Breast epithelium (tissue), 3 donors: ENCODE measurements around the gene C1orf210.

ENCODE experiments used
- POLR2A ChIP-seq: fragments of 450-650 bp; IDR thresholded peaks from one replicate; pipeline ENCODE4 v1.6.1; 2016; ENCODE audit warnings: antibody characterized with exemption, mild to moderate bottlenecking, moderate library complexity
- TF ChIP-seq, protein P1 (sequence below), 3 donors: fragments of 450-650 bp; IDR thresholded peaks; one replicate each; pipeline ENCODE4 v1.5.1; 2016 to 2017; ENCODE audit warnings: antibody characterized with exemption in 3 of 3, mild to moderate bottlenecking in 3 of 3, moderate library complexity in 3 of 3

DNA sequence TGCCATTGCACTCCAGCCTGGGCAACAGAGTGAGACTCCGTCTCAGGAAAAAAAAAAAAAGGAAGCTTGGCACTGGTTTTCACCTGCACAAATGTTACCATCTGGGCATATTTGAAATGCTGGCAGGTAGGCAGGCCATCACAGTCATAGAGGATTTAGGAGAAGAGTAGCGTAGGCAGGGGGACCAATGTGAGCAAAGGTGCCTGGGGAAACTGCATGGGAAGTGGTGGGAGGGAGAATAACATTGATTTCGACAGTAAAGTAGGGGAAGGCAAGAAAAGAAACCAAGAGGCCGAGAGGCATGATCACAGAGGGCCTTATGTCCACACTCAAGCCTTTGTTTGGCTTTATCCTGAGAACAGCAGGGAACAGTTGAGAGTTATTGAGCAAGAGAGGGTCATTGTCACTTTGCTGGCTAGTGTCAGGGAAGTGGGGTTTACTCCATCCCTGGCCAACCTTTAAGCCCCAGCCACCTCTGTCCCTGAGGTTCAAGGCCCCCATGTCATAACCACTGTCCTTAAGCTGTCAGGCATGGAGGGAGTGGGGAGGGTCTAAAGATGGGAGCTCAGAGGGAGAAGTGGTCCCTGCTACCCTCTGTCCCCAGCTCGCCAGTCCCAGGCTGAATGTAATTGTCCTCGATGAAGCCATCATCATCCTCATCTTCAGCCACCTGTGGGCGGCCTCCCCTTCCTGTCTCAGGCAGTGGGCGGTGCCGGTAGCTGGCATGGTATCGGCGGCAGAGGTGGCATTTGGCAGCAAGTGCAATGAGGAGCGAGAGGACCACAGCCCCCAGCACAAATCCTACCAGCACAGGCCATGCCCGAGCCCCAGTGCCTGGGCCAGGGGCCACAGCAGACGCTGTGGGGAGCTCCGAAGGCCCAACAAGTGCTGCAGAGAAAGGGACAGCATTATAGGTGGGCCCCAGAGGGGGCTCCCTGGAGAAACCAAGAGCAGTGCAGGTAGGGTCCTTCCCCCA is 2.9 kb downstream of the C1orf210 start:
- TF ChIP-seq POLR2A = no peak
- TF ChIP-seq, protein P1, sequence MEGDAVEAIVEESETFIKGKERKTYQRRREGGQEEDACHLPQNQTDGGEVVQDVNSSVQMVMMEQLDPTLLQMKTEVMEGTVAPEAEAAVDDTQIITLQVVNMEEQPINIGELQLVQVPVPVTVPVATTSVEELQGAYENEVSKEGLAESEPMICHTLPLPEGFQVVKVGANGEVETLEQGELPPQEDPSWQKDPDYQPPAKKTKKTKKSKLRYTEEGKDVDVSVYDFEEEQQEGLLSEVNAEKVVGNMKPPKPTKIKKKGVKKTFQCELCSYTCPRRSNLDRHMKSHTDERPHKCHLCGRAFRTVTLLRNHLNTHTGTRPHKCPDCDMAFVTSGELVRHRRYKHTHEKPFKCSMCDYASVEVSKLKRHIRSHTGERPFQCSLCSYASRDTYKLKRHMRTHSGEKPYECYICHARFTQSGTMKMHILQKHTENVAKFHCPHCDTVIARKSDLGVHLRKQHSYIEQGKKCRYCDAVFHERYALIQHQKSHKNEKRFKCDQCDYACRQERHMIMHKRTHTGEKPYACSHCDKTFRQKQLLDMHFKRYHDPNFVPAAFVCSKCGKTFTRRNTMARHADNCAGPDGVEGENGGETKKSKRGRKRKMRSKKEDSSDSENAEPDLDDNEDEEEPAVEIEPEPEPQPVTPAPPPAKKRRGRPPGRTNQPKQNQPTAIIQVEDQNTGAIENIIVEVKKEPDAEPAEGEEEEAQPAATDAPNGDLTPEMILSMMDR (IDR thresholded peaks at IDR 0.05) = no peak
